HAP-1 (cell line): ENCODE data around the gene SLC12A3.

Experiments used
- DNase-seq, 2 experiments: peaks; one replicate each; pipeline ENCODE4 v3.0.0-alpha.2; 2016 to 2020; ENCODE audit warnings: low spot score in 2 of 2
- H3K27me3 ChIP-seq: fragments of 250-450 bp; sonication (Bioruptor Pico); 2 replicates; pipeline ENCODE4 v1.5.1; 2020; ENCODE audit warnings: low read depth, mild to moderate bottlenecking, moderate library complexity
- H3K36me3 ChIP-seq: fragments of 250-450 bp; sonication (Bioruptor Pico); replicated peaks from 2 replicates; pipeline ENCODE4 v1.5.1; 2020; ENCODE audit warnings: mild to moderate bottlenecking
- H3K4me1 ChIP-seq: fragments of 250-450 bp; sonication (Bioruptor Pico); 2 replicates; pipeline ENCODE4 v1.5.1; 2020; ENCODE audit warnings: mild to moderate bottlenecking
- H3K4me3 ChIP-seq: fragments of 250-450 bp; sonication (Bioruptor Pico); 2 replicates; pipeline ENCODE4 v1.5.1; 2020; ENCODE audit warnings: mild to moderate bottlenecking, moderate library complexity
- H3K9me3 ChIP-seq: fragments of 250-450 bp; sonication (Bioruptor Pico); 2 replicates; pipeline ENCODE4 v1.5.1; 2020; ENCODE audit warnings: mild to moderate bottlenecking, moderate library complexity
- in situ Hi-C: fragments of 300-500 bp; cut with MboI; formaldehyde crosslinking; loops from 3 replicates; pipeline ENCODE4 v1.14.3; 2020; ENCODE audit warnings: low sequenced_read_pairs, inconsistent platforms, mixed read lengths

The SLC12A3 gene

DNA sequence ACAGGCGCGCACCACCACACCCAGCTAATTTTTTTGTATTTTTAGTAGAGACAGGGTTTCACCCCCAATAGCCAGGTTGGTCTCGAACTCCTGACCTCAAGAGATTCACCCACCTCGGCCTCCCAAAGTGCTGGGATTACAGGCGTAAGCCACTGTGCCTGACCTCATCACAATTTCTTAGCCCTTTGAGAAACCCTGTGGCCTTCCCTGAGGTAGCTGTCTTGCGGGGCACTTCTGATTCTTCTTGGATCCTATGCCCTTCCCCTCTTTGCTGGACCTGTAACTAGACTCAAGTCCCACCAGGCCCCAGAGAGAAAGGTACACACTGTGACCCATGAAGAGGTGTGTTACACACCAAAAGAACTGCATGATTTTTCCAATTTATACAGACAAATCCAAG is 83.2 kb downstream of the SLC12A3 start:
- in situ Hi-C loops: no loop called here
- DNase-seq: no peak
- no peaks in the 10 kb centered on the region for H3K4me1 ChIP-seq
- no peaks in the 10 kb centered on the region; the same call in 1 of the 2 replicates for H3K9me3 ChIP-seq
- no peaks in the 10 kb centered on the region for H3K27me3 ChIP-seq
- H3K4me3 ChIP-seq: no peak overlapping the region
- peaks cover 23% of the 10 kb centered on the region for H3K36me3 ChIP-seq

DNA sequence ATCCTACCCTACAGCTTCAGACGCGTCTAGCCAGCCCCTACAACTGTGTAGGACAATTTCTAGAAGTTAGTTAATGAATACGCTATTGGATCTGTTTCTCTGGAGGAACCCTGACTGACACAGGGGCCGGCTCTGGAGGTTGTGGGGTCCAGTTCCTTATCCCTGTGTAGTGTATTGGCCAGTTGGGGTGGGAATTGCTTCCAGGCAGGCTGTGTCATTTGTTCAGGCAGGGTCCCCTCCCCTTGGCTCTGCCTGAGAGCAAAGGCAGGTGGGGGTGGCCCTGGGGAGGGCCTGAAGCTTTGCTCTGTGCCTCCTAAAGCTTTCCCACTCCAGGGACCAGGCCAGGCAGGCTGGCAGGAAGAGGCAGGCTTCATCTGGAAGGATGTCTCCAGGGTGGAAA is 85.0 kb downstream of the SLC12A3 start:
- in situ Hi-C loops: no loop called here

DNA sequence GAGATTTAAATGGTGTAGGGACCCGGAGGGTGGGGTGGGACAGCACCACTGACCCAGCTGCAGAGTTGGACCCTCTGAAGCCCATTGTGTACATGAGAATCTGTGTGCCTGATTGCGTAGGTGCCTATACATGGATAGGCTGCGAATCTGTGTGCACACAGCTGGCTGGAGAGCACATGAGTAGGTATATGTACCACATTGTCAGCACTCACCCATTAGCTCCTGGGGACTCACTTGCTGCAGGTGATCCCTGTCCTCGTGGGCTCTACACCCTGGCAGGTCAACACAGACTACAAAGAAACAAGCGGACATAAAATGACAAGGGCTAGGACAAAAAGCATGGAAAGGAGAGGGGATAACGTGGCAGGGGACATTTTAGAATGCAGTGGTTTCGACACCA is 85.4 kb downstream of the SLC12A3 start:
- no peak for DNase-seq
- in situ Hi-C loops: no loop called here
- Histone ChIP-seq H3K4me1 (no peaks in the 10 kb centered on the region), H3K4me3 (no peak overlapping the region), H3K27me3 (no peaks in the 10 kb centered on the region), H3K9me3 (no peaks in the 10 kb centered on the region; the same call in 1 of the 2 replicates), H3K36me3 (peaks cover under 1% of the 10 kb centered on the region)

More for the DNA sequence above, 85.0 kb downstream of the SLC12A3 start:
- no peaks in the 10 kb centered on the region for H3K4me1 ChIP-seq
- H3K4me3 ChIP-seq: no peak overlapping the region
- peaks cover 5% of the 10 kb centered on the region for H3K36me3 ChIP-seq
- DNase-seq: no peak
- no peaks in the 10 kb centered on the region; the same call in 1 of the 2 replicates for H3K9me3 ChIP-seq
- H3K27me3 ChIP-seq: no peaks in the 10 kb centered on the region

DNA sequence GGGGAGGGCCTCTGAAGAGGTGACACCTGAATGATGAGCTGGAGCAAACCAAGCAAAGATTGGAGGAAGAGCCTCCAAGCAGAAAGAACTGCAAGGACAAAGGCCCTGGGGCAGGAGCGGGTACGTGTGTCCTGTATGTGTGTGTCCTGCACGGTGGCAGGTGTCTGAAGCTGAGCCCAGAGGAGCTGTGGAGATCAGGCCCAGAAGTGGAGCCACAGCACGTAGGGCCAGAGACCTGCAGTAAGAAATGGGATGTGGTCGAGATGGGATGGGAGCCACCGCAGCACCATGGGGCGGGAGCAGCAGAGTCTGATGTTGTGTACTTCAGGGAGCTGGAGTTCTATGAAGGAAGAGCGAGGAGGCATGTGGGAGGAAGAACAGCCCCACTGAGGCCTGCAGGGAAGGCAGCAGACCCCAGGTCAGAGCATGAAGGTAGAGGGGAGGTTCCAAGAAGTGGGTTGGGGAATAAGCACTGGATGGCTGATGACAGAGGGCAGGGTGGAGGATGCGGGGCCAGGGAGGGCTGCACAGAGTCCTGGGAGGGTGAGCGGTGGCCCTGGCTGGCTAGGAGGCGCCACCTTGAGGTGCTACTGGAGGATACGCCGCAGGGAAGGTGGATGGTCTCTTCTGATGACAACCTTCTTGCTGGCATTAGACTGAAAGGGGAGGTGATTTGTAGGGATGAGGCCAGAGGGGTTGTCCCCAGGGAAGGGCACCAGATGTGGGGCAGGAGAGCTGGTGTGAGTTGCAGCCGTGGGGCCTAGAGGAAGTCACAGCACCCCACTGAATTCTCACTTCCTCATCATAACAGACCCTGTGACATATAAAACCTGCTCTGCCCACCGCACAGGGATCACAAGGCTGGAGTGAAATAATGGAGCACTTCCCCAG is 86.1 kb downstream of the SLC12A3 start:
- Histone ChIP-seq H3K36me3 (no peaks in the 10 kb centered on the region; the same call in 1 of the 2 replicates), H3K4me3 (no peak overlapping the region), H3K9me3 (no peaks in the 10 kb centered on the region; the same call in 1 of the 2 replicates), H3K27me3 (no peaks in the 10 kb centered on the region), H3K4me1 (no peaks in the 10 kb centered on the region)
- in situ Hi-C loops: no loop called here
- DNase-seq: peak; percentile 53 to 78

DNA sequence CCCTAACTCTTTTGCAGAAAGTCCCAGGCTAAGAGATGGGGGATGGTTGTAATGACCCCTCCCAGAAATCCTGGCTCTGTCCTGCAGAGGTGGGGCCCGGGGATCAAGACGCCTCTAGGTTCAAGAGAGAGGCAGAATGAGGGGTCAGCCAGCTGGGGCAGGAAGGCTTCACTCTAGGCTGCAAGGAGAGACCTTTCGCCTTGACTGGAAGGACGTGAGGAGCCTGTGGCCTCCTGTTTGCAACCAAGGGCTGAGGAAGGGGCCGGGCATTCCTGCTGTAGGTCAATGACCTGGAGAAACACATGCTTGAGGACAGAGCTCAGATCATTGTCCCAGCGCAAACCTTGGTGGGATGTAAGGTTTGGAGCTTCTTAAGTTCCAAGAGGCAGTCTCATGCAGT is 88.0 kb downstream of the SLC12A3 start:
- Histone ChIP-seq H3K36me3 (no peaks in the 10 kb centered on the region; the same call in 1 of the 2 replicates), H3K27me3 (no peaks in the 10 kb centered on the region), H3K4me3 (no peak overlapping the region), H3K9me3 (no peaks in the 10 kb centered on the region; the same call in 1 of the 2 replicates), H3K4me1 (no peaks in the 10 kb centered on the region)
- in situ Hi-C loops: no loop called here
- DNase-seq: no peak

DNA sequence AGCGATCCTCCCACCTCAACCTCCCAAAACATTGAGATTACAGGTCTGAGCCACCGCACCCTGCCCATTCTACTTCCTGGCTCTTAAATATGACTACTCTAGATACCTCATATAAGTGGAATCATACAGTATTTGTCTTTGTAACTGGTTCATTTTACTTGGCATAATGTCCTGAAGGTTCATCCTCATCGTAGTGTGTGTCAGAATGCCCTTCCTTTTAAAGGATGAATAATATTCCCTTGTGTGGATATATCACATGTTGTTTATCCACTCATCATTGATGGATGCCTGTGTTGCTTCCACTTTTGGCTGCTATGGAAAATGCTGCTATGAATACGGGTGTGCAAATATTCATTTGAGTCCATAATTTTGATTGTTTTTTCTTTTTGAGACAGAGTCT is 91.1 kb downstream of the SLC12A3 start:
- in situ Hi-C loops: no loop called here

DNA sequence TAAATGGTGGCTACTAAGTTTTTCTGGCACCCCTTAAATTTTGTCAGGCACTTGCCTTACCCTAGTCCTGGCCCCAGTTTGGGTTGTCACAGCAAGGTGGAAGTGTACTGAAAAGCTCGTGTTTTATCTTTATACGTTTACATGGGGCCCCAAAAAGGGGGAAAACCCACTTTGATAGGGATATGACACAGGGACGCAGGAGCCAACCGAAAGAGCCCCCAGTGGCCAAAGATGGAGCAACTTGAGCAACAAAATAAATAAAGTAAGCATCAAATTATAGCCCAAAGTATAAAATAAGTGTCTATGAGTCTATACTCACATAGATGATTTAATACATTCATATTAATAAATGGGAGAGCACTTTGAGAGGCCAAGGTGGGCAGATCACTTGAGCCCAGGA is 91.7 kb downstream of the SLC12A3 start:
- Histone ChIP-seq H3K36me3 (no peaks in the 10 kb centered on the region), H3K9me3 (no peaks in the 10 kb centered on the region; the same call in 1 of the 2 replicates), H3K4me1 (no peaks in the 10 kb centered on the region), H3K27me3 (no peaks in the 10 kb centered on the region), H3K4me3 (no peak overlapping the region)
- in situ Hi-C loops: no loop called here
- DNase-seq: no peak

More for the DNA sequence above, 91.1 kb downstream of the SLC12A3 start:
- Histone ChIP-seq H3K4me3 (no peak overlapping the region), H3K9me3 (no peaks in the 10 kb centered on the region; the same call in 1 of the 2 replicates), H3K36me3 (no peaks in the 10 kb centered on the region), H3K27me3 (no peaks in the 10 kb centered on the region), H3K4me1 (no peaks in the 10 kb centered on the region)
- no peak for DNase-seq

DNA sequence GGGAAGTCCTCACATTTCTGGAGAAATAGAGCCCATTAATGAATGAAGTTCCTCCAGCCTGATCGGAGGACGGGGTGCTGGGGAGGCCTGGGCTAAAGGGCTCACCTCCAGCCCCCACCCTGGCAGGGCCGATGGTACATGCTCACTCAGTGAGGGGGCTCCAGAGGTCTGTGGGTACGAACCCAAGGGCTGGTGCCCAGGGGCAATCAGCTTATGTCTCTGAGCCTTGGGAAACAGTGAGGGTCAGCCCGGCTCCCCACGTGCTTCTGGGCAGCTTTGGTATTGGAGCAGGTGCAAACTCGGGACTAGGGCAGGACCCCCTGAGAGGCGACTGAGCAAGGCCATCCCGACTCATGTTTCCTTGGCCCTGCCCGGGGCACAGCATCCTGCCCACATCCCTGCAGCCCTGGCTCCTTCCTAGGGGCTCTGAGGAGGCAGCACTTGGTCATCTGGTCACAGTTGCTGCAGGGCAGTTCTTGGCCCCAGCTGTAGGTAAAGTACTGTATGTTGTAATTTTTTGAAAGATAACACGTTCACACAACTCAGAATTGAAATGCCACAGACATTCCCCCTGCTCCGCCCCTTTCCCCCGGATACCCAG is 95.8 kb downstream of the SLC12A3 start:
- in situ Hi-C loops: no loop called here
- no peaks in the 10 kb centered on the region for H3K27me3 ChIP-seq
- H3K4me1 ChIP-seq: peaks cover 9% of the 10 kb centered on the region
- no peaks in the 10 kb centered on the region for H3K9me3 ChIP-seq
- no peak overlapping the region for H3K4me3 ChIP-seq
- DNase-seq: no peak
- no peaks in the 10 kb centered on the region for H3K36me3 ChIP-seq

DNA sequence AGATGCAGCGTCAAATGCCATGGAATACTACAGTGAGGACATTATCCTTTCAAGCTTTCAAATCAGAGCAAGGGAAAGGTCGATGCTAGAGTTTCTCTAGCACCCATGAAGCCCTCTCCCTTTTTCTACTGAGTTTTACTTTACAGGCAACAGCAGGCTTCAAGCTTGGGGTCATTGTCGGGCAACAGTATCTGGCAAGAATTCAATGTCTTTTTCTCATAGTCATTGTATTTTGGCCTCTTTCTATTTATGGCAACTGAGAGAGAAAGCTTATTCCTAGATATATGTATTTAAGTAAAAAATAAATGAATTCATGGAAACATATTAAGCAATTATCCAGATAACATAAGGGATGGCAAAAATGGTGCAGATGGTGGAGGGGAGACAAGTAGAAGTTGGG is 96.4 kb downstream of the SLC12A3 start:
- Histone ChIP-seq H3K4me1 (peaks cover 9% of the 10 kb centered on the region), H3K4me3 (no peak overlapping the region), H3K27me3 (no peaks in the 10 kb centered on the region), H3K36me3 (no peaks in the 10 kb centered on the region), H3K9me3 (no peaks in the 10 kb centered on the region)
- in situ Hi-C loops: no loop called here
- no peak for DNase-seq

DNA sequence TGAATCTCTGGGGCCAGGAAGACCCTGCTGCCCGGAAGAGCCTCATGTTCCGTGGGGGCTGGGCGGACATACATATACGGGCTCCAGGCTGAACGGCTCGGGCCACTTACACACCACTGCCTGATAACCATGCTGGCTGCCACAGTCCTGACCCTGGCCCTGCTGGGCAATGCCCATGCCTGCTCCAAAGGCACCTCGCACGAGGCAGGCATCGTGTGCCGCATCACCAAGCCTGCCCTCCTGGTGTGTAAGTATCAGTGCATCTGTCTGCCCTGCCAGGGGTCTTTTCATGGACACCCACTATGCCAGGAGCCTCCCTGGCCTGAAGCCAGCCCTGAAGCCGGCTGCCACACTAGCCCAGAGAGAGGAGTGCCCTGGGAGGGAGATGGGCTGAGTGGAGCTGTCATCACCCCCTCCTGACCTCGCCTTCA is 96.9 kb downstream of the SLC12A3 start, which contains the start of gene CETP:
CETP (plus strand) TSS at position 100 of the 431 bp plus-strand sequence; CDS start at position 130, 30 bp downstream.
- Histone ChIP-seq H3K4me3 (no peak within 1 kb of the TSS), H3K36me3 (no peaks in the 10 kb centered on the region)
- in situ Hi-C loops: no loop called here

DNA sequence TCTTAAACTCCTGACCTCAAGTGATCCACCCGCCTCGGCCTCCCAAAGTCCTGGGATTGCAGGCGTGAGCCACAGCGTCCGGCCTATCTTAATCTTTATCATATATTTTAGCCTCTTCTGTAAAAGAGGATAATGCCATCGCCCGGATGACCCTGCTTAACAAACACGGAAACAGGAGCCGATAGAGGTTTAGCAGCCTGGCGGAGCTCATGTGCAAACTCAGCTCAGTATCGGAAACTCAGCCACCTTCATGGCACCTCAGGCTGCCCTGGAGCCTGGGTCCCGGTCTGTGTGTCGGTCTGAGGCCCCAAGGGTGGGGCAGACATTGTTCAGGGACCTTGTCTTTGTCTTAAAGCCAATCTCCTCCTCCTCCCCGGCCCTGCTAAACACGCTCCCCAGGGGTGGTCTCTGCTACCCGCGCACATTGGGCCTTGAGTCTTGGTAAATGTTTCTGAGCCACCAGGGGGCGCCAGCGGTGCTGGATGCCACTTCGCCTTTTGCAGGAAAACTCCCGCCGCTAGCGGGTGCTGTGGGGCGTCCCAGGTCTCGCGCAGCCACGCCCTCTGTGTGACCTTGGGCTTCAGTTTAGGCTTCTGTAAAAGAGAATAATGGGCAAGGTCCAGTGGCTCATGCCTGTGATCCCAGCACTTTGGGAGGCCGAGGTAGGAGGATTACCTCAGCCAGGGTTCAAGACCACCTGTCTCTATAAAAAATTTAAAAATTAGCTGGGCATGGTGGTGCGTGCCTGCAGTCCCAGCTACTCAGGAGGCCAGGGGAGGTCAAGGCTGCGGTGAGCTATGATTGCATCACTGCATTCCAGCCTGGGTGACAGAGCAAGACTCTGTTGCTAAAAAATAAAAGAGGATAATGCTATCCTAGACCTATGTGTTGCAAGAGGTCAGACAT is 99.5 kb downstream of the SLC12A3 start:
- Histone ChIP-seq H3K9me3 (no peaks in the 10 kb centered on the region), H3K4me1 (peaks cover 9% of the 10 kb centered on the region), H3K4me3 (no peak overlapping the region), H3K27me3 (no peaks in the 10 kb centered on the region), H3K36me3 (no peaks in the 10 kb centered on the region)
- peak; percentile 85 to 98 for DNase-seq
- in situ Hi-C loops: no loop called here

More for the DNA sequence above, 96.9 kb downstream of the SLC12A3 start, which contains the start of gene CETP:
- H3K9me3 ChIP-seq: no peaks in the 10 kb centered on the region
- peaks cover 9% of the 10 kb centered on the region for H3K4me1 ChIP-seq
- no peaks in the 10 kb centered on the region for H3K27me3 ChIP-seq
- no peak for DNase-seq
